RWPE2 (cell line): ENCODE data around the gene PCDHA10.
A peak's percentile ranks its signal among the peaks of the same experiment; 100 is the strongest.
"Not testable (repeated sequence)": the region's sequence is repeated elsewhere in the genome, so short reads cannot be mapped to it uniquely, and the experiment has no call there.

Experiments used
- ATAC-seq: fragments of 200-7000 bp; cut with Tn5 transposase; 3 replicates; pipeline ENCODE4 v1.9.1; 2021; ENCODE audit warnings: low read depth
- DNase-seq: peaks from one replicate; pipeline ENCODE4 v3.0.0-alpha.2; 2020; ENCODE audit warnings: low spot score
- H3K27ac ChIP-seq: fragments of 450-650 bp; 2 replicates; pipeline ENCODE4 v1.5.1; 2017; ENCODE audit warnings: mild to moderate bottlenecking; ENCODE audit not compliant: poor library complexity, severe bottlenecking
- H3K27me3 ChIP-seq: fragments of 250-450 bp; sonication (Bioruptor Pico); 2 replicates; pipeline ENCODE4 v1.5.1; 2021; ENCODE audit warnings: mild to moderate bottlenecking, moderate library complexity; ENCODE audit not compliant: insufficient read depth, poor library complexity, severe bottlenecking
- H3K36me3 ChIP-seq: fragments of 250-450 bp; sonication (Bioruptor Pico); 2 replicates; pipeline ENCODE4 v1.5.1; 2020; ENCODE audit warnings: low read depth, mild to moderate bottlenecking, moderate library complexity
- H3K4me1 ChIP-seq: fragments of 250-450 bp; sonication (Bioruptor Pico); 2 replicates; pipeline ENCODE4 v1.5.1; 2021; ENCODE audit warnings: mild to moderate bottlenecking, moderate library complexity; ENCODE audit not compliant: insufficient read depth, poor library complexity, severe bottlenecking
- H3K4me3 ChIP-seq: fragments of 250-450 bp; sonication (Bioruptor Pico); 2 replicates; pipeline ENCODE4 v1.5.1; 2021; ENCODE audit warnings: mild to moderate bottlenecking, moderate library complexity; ENCODE audit not compliant: severe bottlenecking
- H3K9me3 ChIP-seq: fragments of 250-450 bp; sonication (Bioruptor Pico); 2 replicates; pipeline ENCODE4 v1.5.1; 2021; ENCODE audit warnings: mild to moderate bottlenecking, moderate library complexity; ENCODE audit not compliant: severe bottlenecking
- TF ChIP-seq, protein P1 (sequence below): fragments of 450-650 bp; IDR thresholded peaks from one replicate; pipeline ENCODE4 v1.5.1; 2017; ENCODE audit warnings: mild to moderate bottlenecking, moderate library complexity; ENCODE audit not compliant: poor library complexity, severe bottlenecking

The PCDHA10 gene

GRCh38 chr5:140828362-140828737 is 27.3 kb upstream of the PCDHA10 start:
- Histone ChIP-seq H3K27me3 (peaks cover 77% of the 10 kb centered on the region), H3K4me1 (no peaks in the 10 kb centered on the region), H3K27ac (no peak overlapping the region), H3K4me3 (no peak overlapping the region), H3K36me3 (no peaks in the 10 kb centered on the region), H3K9me3 (peaks cover 3% of the 10 kb centered on the region)
- TF ChIP-seq, protein P1, sequence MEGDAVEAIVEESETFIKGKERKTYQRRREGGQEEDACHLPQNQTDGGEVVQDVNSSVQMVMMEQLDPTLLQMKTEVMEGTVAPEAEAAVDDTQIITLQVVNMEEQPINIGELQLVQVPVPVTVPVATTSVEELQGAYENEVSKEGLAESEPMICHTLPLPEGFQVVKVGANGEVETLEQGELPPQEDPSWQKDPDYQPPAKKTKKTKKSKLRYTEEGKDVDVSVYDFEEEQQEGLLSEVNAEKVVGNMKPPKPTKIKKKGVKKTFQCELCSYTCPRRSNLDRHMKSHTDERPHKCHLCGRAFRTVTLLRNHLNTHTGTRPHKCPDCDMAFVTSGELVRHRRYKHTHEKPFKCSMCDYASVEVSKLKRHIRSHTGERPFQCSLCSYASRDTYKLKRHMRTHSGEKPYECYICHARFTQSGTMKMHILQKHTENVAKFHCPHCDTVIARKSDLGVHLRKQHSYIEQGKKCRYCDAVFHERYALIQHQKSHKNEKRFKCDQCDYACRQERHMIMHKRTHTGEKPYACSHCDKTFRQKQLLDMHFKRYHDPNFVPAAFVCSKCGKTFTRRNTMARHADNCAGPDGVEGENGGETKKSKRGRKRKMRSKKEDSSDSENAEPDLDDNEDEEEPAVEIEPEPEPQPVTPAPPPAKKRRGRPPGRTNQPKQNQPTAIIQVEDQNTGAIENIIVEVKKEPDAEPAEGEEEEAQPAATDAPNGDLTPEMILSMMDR: peak; percentile 6
- no peak for ATAC-seq
- no peak for DNase-seq

DNA sequence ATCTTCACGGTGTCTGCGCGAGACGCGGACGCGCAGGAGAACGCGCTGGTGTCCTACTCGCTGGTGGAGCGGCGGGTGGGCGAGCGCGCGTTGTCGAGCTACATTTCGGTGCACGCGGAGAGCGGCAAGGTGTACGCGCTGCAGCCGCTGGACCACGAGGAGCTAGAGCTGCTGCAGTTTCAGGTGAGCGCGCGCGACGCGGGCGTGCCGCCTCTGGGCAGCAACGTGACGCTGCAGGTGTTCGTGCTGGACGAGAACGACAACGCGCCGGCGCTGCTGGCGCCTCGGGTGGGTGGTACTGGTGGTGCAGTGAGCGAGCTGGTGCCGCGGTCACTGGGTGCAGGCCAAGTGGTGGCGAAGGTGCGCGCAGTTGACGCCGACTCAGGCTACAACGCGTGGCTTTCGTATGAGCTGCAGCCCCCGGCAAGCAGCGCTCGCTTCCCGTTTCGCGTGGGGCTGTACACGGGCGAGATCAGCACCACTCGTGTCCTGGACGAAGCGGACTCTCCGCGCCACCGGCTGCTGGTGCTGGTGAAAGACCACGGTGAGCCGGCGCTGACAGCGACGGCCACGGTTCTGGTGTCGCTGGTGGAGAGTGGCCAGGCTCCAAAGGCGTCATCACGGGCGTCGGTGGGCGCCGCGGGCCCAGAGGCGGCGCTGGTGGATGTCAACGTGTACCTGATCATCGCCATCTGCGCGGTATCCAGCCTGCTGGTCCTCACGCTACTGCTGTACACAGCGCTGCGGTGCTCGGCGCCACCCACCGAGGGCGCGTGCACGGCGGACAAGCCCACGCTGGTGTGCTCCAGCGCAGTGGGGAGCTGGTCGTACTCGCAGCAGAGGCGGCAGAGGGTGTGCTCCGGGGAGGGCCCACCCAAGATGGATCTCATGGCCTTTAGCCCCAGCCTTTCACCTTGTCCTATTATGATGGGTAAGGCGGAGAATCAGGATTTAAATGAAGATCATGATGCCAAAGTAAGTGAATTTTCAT is 25.9 kb upstream of the PCDHA10 start:
- not testable (repeated sequence) for H3K4me1 ChIP-seq, H3K4me3 ChIP-seq, H3K36me3 ChIP-seq, H3K27ac ChIP-seq, H3K9me3 ChIP-seq, DNase-seq, ATAC-seq
- H3K27me3 ChIP-seq: peaks cover 88% of the 10 kb centered on the region

- no peak for ATAC-seq
- TF ChIP-seq, protein P1: peak; percentile 59
- H3K27ac ChIP-seq: no peak within 1 kb of the TSS
- H3K27me3 ChIP-seq: peaks cover 89% of the 10 kb centered on the region
- no peaks in the 10 kb centered on the region for H3K36me3 ChIP-seq
- H3K9me3 ChIP-seq: no peaks in the 10 kb centered on the region
- peak within 1 kb of the TSS; percentile 10 for H3K4me3 ChIP-seq
- DNase-seq: no peak
- no peaks in the 10 kb centered on the region for H3K4me1 ChIP-seq
These were observed 21.7 kb upstream of the PCDHA10 start, which contains the start of gene PCDHA7 for GRCh38 chr5:140833993-140834392. Gene PCDHA7 (plus strand): TSS chr5:140834269. CDS start chr5:140834384, 115 bp downstream.

GRCh38 chr5:140834439-140835008 is 21.2 kb upstream of the PCDHA10 start:
- not testable (repeated sequence) for H3K27ac ChIP-seq, H3K4me1 ChIP-seq, H3K9me3 ChIP-seq, H3K36me3 ChIP-seq, DNase-seq, ATAC-seq
- Histone ChIP-seq H3K4me3 (peak overlapping the region; percentile 10), H3K27me3 (peaks cover 88% of the 10 kb centered on the region)
- TF ChIP-seq, protein P1: peak; percentile 32

GRCh38 chr5:140835622-140836510 is 19.8 kb upstream of the PCDHA10 start:
- TF ChIP-seq, protein P1: no peak
- Histone ChIP-seq H3K36me3 (no peaks in the 10 kb centered on the region; the same call in 1 of the 2 replicates), H3K27ac (no peak overlapping the region), H3K4me1 (peaks cover 3% of the 10 kb centered on the region), H3K4me3 (no peak overlapping the region), H3K27me3 (peaks cover 91% of the 10 kb centered on the region), H3K9me3 (peaks cover 2% of the 10 kb centered on the region)
- DNase-seq (no peak), ATAC-seq (no peak)
